Islet precursor cell (in vitro differentiated cells): ENCODE measurements around the gene CDH10.

ENCODE experiments used
- DNase-seq: peaks from one replicate; pipeline ENCODE4 v3.0.0-alpha.2; 2018

Gene CDH10

GRCh38 chr5:24644761-24645160, at the start of gene CDH10:
TSS of gene CDH10 (minus strand) at chr5:24644978. CDS start at chr5:24593490, 51,488 bp downstream.
- DNase-seq, result peak; percentile 96

DNA sequence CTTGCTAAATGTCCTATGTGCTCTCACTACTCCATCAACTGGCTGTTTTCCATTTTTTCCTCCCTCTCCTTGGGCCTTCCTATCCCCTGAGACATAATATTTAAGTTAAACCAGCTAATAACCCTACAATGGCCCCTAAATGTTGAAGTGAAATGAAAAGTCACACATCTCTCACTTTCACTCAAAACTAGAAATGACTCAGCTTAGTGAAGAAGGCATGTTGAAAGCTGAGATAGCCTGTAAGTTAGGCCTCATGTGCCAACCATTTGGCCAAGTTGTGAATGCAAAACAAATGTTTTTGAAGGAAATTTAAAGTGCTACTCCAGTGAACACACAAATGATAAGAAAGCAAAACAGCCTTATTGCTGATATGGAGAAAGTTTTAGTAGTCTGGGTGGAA, 48.8 kb upstream of the CDH10 start:
- no peak for DNase-seq

DNA sequence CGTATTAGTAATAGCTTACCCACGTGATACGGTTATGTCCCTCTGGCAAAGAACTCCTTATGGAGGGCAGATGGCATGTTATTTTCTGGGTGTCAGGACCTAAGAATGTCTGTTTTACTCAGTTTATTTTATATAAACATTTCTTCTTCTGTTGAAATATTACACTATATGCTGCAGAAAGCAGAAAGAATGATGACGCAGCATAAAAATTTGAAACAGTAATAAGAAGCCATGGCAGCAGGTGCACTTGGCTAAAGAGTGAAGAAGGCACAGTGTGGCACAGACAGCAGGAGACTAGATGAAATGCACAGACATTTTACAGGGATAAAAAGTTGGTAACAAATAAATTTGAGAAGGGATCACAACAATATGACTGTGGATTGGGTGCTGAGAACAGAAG, 46.3 kb upstream of the CDH10 start:
- no peak for DNase-seq

DNA sequence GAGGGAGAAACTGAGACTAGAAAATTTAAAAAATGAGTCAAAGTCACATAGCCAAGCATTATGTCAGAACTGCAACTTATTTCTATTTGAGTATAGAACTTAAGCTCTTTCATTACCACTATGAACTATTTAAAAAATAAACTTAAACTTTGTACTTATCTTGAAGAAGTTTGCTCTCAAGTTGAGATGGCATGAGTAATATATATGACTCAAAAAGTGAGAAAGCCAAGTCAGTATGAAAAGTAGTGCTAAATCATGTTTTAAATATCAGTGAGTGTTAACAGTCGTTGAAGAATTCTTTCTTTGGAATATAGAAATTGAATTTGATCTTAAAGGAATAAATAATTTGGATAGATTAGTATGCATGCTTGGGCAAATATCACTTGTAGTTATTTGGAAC, 36.3 kb upstream of the CDH10 start:
- no peak for DNase-seq

DNA sequence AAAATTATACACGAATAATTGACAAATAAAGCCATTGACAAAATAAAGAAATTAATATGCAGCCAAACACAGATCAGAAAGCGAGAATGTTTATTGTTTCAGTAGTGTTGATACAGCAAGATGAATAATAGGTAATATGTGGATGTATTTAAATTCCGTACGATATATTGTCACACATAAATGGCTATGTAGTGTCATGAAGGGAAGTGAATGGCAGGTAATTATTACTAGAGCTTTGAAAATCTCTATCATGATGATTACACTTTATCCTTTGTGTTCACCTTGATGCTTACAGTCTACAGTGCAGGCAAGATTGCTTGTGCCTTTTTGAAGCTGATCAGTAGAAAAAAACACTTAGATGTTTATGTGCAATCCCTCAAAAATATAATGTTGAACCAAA, 23.3 kb upstream of the CDH10 start:
- DNase-seq, result no peak

DNA sequence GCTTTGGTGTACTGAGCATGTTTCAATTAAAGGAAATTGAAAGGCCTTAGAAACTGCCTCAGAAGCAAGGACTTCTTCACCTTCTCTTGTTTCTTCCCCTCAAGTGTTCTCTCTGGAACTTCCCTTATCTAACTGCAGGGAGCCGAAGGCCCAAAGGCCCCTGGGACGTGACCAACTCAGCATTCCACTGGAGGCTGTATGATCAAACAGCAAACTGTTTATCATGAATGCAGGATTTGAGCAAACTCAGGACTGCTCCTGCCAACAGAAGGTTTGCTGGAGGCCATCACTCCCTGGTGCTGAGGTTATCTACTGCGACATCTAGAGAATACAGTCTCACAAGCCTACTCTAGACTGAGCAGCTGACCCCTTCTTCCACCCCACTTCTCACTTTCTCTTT, 4.8 kb upstream of the CDH10 start:
- DNase-seq, result peak; percentile 68

GRCh38 chr5:24646915-24647314, 2.1 kb upstream of the CDH10 start:
- DNase-seq, result no peak

DNA sequence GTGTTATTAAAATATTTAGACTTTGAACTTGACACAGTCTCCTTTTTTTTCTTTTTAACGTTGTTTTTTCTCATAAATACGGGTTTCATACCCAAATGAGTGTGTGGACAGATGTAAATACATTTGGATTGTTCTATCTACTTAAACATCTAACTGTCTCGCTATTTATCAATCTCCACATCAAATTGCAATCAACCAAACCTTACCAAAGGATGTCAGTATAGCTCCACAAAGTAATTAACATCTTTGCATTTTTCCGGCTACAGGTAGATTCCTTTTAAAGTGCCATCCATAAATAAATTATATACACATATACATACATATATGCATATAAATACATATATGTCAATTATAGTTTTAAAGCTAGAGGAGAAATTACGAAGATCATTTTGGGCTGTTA, 705 bp upstream of the CDH10 start:
- no peak for DNase-seq

- no peak for DNase-seq
These were observed 898 bp downstream of the CDH10 start for GRCh38 chr5:24643880-24644279.

- no peak for DNase-seq
These were observed 1.6 kb downstream of the CDH10 start for GRCh38 chr5:24643156-24643555.

- no peak for DNase-seq
These were observed 2.8 kb downstream of the CDH10 start for GRCh38 chr5:24642022-24642421.

DNA sequence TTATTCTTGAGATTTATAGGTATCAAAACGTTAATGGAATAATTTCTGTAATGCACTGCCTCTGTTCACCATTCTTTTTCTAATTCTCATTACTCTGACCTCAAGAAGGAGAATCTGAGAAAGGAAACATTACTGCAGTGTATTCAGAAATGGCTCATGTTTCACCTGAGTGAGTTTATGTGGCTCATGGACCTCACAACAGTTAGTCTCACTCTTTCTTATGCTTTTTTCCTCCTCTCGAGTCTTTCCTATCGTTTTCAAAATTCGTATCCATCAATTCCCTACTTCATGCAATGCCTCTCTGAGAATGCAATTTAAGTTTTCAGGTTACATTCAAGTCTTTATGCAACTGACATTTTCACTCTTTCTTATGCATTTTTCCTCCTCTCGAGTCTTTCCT, 9.6 kb downstream of the CDH10 start:
- DNase-seq, result no peak

DNA sequence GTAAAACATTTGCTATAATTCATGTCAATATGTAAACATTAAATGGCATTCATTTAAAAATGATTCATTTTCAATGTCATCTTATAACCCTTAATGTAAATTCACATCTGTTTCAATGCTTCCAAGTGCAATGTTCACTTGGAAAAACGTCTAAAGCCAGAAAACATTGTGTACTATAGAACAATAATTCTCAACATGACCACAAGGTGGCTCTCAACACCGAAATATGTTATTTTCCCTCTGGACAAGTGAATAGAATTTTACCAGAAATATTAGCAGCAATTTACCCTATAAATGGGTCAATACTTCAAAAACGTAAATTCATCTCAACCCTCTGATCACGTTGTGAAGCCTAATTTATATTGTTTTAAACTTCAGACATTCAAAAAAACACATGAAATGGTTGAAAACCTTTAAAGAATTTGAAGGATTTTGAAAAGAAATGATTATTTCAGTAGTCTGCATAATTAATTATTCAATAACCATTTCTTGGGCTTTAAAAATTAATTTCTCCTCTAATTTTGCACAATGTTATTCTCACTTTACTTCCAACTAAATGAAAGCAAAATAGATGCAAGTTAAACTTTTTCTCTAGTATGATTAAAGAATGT, 11.0 kb downstream of the CDH10 start:
- no peak for DNase-seq

DNA sequence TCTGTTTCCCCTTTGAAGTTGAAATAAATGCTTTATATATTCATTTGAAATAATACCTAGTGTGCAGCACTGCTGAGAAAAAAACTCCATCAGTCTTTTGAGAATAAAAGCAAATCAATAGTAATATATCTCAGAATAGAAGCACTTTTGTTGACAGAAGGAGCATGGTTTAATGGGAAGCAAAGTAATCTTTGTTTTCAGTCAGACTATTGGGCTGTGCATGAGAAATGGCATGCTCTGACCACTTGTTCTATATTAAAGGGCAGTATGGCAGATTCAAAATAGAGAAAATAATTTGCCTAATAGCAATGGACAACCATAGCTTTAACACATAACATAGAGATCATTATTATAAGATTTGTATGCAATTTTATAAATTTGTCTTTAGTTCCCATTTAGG, 12.4 kb downstream of the CDH10 start:
- no peak for DNase-seq

GRCh38 chr5:24630918-24631317, 13.9 kb downstream of the CDH10 start:
- no peak for DNase-seq

- no peak for DNase-seq
These were observed 15.0 kb downstream of the CDH10 start for GRCh38 chr5:24629798-24630197.

- DNase-seq, result no peak
These were observed 19.9 kb downstream of the CDH10 start for GRCh38 chr5:24624872-24625271.

- DNase-seq, result no peak
These were observed 21.2 kb downstream of the CDH10 start for GRCh38 chr5:24623624-24624023.

DNA sequence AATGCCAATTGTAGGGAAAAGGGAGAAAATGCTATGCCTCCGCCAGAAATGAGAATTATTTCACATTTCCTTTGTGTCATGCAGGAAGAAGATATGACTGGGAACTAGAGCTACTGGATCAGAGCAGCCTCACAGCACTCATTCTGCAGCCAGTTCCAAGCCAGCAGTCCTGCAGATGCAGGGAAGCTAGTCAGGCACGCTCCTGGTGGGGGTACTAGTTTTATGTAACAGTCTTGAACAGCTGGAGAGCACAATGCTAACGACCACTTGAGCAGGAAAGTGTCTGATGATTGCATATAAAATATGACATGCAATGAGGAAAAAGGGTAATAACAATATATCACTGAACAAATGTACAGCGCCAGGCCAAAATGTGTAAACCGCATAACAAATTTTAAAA, 21.7 kb downstream of the CDH10 start:
- no peak for DNase-seq

- no peak for DNase-seq
These were observed 23.0 kb downstream of the CDH10 start for GRCh38 chr5:24621792-24622191.

DNA sequence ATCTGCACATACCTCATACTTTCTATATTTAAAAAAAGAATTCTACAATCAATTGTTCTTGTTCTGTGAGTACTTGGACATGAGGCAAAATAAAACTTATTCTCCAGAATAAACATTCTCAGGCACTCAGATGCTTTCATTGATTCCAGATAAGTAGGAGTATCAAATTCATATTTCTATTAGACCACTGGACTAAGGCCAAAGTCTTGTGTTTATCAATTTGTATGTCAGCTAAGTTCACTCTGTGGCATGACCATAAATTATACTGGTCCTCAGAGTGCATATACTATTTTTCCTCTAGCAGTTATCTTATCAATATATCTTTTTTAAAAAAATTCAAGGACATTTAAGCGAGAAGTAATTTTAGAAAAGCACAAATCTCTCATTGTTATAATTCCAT, 28.2 kb downstream of the CDH10 start:
- DNase-seq, result no peak

DNA sequence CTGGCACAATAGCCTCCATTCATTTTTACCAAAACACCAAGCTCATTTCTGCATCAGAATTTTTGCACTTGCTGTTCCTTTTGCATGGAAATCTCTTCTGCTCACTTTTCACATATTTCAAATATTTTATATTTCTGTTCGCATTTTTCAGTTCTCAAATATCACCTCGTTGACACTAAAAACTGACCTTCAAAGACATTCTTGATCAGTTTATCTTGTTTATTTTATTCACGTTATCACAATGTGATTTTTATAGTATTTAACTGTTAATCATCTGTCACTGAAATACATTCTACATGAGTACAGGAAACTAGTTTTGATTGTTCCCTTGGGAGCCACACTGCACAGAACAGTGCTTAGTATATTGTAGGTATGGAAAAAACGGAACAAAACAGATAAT, 29.6 kb downstream of the CDH10 start:
- DNase-seq, result no peak

GRCh38 chr5:24609706-24610105, 35.1 kb downstream of the CDH10 start:
- no peak for DNase-seq

DNA sequence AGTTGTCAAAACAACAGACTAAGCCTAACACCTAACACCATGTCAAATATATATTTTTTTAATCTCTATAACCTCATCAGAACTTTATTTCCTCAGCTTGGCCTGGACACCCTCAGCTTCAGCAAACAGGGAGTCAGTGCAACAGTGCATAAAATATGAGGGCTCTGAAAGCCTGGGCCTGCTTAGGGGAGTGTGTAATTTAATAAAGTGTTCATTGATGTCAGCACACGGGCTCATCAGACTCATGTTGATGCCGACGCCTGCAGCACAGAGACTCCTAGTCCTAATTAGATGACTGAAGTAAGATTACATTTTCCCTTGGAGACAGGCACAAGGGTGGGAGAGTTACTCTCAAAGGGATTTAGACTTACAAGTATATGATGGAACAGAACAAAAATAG, 37.8 kb downstream of the CDH10 start:
- DNase-seq, result no peak

DNA sequence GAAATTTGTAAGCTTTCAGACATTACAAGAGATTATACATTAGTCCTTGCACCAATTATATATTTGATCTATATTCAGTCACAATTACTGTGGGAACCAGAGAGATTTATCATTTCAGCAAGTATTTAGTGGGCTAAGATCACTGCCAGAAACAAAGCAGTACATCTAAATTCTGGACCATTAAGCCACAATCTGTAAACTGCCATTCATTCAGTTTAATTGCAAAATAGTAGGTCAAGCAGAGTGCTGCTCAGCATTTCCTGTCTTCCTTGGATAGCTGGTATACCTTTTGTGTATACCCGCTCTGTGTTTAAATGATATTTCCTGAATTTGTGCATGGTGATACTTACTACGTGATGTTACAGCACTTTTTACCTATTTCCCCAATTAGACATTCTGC, 42.6 kb downstream of the CDH10 start:
- DNase-seq, result no peak

DNA sequence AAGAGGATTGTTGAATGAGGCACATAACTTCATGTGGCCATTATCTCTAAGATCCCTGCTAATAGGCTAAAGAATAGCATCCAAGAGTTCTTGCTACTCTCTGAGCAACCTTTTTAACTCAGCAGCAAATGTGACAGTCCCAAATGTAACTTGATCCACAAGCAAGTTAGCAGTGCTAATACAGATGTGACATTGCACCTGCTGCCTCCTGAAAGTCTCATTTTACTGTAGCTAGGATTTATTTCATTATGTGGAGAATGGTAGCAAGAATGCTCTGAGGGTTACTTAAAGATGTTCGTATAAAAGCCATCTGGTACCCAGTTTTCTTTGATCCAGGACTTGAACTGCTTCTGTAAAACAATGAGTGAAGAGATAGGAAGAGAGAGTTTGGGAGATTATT, 45.8 kb downstream of the CDH10 start:
- no peak for DNase-seq
